HPDE6-E6E7 (cell line): ENCODE data around the gene LRRC27.

ENCODE experiments used
- DNase-seq: peaks from one replicate; pipeline ENCODE4 v3.0.0; 2011; ENCODE audit warnings: missing footprints; ENCODE audit errors: extremely low spot score

LRRC27 gene

DNA sequence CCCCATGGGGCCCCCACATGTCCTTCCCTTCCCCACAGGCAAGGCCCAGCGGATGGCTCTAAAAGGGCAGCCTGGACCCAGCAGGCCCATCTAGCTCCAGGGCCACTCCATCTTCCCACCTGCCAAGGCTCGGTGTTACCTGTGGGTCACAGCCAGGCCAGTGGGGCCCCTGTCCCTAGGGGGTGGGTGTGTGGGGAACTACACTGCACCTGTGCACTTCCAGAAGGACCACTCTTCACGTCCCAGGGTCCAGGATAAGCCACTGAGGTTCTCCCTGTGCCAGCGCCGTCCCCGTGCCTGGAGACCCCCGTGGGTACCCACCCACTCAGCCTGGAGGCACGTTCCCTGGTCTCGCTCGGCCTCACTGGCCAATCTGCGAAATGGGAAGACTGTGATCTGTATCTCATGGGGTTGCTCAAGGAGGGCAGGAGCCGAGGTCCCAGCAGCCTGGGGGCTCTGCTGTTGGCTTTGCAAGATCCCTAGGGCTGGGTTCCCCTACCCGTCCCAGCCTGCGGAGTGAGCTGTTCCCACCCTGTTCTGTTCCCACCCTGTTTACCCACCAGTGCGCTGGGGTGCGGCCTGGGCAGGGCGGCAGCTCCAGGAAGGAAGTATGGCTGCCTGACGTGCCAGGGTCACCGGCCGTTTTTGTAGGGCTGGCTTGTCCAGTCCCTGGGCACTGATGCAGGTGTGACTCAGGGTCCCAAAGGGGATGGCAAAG, 69.6 kb downstream of the LRRC27 start:
- no peak for DNase-seq

DNA sequence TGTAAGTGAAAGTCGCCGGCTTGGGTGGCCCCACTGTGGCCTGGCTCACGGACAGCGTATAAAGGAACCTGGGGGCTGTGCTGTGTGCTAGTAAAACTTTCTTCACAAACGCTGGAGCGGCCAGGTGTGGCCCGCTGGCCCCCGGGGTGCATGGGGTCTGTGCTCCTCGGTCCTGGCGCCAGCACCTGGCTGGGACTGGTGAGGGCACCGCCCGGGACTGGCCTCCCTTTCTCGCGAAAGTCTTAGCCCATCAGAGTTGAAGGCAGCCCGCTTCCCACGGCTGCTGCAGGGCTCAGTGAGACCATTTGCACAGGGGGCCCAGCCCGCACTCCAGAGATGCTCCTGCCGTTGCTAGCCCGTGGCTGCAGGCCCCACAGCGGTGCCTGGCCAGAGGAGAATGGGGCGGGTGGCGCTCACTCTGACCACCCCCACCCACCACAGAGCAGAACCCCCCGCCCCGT, 70.8 kb downstream of the LRRC27 start:
- DNase-seq, result no peak

DNA sequence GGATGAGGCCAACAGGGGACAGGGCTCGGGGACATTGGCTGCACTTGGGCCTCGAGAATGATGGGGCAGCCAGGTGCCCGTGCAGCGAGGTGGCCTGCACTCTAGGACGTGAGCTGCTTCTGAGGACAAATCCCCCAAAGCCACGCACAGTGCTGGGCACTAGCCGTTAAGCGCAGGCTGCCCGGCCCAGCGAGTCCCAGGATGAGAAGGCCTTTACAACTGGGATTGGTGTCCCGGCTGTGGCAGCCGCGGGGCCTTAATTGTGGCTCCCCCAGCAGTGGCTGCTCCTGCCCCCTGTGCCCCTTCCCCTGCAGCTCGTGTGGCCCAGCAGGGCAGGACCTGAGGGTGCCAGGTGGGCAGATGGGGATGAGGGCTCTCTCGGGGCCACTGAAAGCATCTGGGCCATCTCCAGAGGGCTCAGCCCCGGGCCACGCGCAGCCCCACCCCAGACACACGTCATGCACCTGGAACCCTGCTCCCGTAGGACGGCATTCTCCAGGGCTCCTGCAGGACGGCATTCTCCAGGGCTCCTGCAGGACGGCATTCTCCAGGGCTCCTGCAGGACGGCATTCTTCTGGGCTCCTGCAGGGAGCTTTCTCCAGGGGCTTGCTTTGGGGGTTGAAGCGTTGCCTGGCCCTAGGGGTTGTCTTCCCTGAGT, 71.6 kb downstream of the LRRC27 start:
- DNase-seq, result no peak

DNA sequence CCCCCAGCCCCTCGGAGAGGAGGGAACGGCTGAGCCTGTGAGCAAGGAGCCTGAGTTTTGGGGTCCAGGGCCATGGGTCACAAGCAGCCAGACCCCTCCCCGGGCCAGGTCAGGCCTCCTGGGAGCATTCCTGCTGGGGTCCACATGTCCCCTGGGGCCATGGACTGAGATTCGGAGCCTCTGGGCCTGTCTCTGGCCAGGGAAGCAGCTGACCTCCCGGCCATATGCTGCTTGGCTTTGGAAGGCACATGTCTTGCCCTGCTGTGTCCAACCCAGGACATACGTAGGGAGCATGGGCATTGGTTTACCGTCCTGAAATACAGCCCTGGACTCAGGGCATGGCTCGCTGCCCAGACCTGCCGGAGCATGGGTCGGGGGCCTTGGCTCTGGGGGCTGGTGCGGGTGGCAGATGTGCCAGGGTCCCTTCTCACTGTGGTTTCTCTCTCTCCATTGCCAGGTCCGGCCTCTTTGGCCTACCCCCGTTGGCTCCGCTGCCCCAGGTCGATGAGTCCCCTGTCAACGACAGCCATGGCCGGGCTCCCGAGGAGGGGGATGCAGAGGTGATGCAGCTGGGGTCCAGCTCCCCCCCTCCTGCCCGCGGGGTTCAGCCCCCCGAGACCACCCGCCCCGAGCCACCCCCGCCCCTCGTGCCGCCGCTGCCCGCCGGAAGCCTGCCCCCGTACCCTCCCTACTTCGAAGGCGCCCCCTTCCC, 72.3 kb downstream of the LRRC27 start:
- DNase-seq, result no peak

DNA sequence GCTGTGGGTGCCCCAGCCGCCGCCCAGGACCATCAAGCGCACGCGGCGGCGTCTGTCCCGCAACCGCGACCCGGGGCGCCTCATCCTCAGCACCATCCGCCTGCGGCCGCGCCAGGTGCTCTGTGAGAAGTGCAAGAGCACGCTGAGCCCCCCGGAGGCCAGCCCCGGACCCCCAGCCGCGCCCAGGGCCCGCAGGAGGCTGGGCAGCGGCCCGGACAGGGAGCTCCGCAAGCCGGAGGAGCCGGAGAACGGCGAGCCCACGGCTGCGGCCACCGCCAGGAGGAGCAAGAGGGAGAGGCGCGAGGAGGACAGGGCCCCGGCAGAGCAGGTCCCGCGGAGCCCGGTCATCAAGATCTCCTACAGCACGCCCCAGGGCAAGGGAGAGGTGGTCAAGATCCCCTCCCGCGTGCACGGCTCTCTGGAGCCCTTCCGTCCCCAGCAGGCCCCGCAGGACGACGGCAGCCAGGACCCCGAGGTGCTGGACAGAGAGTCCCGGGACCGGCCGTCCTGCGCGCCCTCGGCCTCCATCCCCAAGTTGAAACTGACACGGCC, 73.0 kb downstream of the LRRC27 start:
- no peak for DNase-seq

DNA sequence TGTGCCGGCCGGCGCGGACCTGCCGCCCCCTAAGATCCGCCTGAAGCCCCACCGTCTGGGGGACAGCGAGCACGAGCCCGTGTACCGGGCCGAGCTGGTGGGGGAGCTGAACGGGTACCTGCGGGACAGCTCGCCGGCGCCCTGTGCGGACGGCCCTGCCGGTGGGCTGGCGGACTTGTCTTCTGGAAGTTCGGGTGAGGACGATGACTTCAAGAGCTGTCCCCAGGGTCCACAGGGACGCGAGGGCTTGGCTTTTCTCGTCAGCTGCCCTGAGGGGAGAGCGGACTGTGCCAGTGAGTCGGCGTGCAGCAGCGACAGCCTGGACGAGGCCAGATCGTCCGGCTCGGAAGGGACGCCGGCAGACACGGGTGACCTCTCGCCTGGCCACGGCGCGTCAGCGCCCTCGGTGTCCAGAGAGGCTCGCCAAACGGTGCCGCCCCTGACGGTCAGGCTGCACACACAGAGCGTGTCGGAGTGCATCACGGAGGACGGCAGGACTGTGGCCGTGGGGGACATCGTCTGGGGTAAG, 73.5 kb downstream of the LRRC27 start:
- DNase-seq, result no peak

DNA sequence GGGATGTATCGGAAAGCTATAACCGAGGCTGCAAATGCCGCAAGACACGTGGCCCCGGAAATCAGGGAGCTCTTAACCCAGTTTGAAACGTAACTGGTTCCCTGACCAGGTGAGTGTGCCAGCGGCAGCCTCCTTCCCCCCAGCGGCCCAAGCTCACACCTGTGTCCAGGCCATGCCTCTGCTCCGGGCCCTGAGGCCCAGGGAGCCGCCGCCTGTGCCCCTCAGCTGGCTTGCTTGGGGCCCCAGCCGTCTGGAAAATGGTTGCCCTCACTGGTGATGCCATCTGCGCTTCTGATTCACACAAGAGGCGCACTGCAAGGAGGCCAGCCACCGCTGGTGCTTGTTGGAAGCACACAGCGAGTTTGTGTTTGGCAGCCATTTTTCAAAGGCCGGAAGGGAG, 74.2 kb downstream of the LRRC27 start:
- no peak for DNase-seq

DNA sequence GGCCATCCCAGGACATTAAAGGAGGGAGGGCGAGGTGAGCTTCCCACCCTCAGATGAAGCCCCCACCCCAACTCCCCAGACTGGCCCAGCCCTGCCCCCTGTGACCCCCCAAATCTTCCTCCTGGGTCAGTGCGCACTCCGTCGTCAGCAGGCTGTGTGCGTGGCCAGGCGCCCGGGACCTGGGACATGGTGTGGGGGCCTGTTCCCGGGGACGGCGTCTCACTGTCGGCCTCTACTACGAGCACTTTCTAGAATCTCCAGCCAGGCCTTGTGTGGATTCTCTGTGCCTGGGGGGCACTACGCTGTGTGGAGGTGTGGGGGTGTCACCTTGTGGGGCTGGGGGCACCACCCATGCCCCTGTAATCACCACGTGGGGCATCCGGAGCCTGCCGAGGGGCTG, 74.8 kb downstream of the LRRC27 start:
- DNase-seq, result no peak

DNA sequence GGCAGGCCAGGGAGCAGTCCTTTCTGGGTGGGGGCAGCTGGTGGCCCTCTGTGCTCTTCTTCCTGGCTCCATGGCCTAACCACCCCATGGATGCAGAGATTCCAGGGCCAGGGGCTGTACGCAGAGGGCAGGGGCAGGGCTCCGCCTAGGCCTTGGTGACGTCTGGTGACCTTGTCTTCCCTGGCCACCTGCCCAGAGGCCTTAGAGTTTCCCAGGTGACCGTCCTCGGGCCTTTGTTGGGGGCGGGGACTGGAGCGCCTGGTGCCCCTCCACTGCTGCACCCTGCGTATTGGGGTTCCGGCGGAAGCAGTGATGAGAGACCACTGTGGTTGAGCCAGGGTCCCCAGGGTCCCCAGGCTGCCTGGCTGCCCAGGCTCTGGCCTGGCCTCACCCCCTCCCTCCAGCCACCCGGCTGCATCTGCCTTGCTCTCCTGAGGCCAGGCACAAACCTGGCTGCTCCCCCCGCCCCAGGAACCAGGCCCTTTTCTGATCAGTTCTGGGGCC, 75.3 kb downstream of the LRRC27 start:
- DNase-seq, result no peak

DNA sequence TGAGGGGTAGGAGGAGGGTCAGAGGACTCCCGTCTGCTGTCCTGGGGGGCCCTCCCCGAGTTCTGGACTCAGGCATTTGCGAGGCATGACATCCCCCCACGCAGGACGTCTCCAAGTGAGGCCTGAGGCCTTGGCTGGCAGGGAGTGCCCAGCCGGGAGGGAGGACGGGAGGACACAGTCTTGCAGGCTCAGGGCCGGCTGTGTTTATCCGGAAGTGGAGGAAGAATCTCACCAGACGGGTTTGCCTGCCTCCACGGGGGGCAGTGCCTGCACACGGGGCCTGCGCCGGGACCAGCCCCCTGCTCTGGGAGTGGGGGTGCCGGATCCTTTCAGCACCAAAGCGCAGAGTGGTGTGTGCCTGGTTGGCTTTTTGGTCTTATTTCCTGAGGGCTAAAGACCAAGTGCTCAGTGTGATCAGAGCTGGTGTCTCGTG, 75.9 kb downstream of the LRRC27 start:
- peak; percentile 95 for DNase-seq

DNA sequence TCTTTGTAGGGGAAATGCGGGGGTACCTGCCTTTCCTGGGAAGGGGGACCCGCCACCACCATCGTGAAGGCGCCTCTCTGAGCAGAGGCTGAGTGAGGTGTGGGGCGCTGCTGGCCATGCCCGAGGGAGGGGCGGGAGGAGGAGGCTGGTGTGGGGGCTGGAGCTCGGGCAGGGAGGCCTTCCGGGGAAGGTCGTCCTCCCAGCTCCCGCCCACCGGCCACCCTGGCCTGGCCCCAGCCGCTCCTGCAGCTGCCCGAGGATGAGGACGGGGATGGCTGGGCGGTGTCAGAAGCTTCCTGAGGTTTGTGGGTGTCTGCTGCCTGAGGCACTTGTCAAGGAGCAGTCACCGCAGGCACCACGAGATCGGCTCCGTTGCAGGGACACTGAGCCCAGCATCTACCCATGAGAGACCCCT, 76.4 kb downstream of the LRRC27 start:
- DNase-seq, result no peak

DNA sequence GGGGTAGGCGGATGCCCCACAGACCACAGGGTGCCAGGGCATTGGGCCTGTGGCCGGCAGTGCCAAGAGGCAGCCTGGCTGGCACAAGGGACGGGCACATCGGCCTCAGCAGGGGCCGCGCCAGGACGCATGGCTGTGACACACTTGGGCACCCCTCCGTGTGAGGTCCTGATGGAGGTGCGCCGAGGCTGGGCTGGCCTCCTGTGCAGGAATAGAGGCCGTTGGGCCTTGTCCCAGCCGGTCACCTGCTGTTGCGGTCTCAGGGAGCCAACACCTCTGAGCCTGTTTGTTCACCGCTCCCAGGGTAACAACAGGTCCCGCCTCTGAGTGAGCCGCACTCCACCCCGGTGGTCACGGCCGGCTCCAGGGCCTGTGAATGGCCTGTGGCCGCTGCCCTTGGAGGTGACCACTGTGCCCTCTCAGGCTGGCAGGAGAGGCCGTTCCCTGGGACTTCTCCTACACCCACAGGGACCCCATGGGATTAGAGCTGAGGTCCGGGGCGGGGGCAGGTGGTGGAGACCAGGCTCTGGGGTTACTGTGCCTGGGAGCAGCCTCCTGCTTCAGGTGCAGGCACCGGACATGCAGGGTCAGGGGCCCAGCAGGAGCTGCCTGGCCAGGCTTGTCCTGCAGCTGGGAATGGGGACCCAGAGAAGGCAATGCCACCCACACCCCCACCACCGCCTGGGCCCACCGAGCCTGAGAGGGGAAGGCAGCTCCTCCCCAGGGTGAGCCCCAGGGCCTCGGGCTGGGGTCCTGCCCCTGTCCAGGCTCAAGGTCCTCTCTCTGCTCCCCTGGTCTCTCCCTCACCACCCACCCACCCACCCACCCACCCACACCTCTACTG, 77.1 kb downstream of the LRRC27 start:
- no peak for DNase-seq

DNA sequence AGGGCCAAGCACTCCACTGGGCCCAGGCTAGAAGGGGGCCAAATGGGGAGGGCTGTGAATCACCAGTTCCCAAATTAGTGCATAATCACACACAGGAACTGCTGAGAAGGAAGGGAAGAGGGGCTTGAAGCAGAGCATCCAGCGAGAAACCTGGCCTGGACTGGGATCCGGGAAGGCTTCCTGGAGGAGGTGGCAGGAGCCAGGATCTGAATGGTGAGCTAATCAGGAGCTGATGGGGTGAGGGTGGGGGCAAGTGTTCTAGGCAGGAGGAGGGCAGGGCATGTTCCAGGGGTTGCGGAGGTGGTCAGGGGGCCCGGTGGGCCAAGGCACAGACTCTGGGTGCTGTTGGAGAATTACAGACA, 77.7 kb downstream of the LRRC27 start:
- DNase-seq, result no peak

DNA sequence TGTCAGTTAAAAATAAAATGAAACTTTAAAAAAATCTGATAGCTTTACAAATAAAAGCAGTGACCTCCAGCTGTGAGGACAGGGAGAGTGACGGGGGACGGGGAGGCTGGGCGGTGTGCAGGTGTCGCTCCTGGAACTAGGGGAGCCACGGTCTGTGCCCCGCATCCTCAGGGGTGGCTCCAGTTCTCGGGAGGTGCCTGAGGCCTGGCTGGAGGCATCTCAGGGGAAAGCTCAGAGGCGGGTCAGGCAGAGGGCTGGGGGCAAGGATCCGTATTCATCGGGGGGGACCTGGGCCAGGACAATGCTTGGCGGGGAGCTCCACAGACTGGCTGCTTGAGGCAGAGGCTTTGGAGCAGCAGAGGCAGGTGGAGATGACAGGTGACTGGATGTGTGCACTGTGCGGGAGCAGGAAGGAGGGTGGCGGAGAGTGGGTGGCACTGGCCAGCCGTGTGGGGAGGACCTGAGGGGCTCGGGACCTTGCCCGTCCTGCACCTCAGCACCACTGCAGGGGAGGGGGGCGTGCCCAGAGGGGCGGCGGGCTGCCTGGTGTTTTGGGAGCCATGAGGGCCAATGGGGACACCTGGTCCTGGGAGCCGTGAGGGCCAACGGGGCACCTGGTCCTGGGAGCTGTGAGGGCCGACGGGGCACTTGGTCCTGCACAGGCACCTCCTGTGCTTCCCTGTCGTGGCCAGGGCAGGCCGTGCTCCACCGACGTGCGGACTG, 78.2 kb downstream of the LRRC27 start:
- no peak for DNase-seq

DNA sequence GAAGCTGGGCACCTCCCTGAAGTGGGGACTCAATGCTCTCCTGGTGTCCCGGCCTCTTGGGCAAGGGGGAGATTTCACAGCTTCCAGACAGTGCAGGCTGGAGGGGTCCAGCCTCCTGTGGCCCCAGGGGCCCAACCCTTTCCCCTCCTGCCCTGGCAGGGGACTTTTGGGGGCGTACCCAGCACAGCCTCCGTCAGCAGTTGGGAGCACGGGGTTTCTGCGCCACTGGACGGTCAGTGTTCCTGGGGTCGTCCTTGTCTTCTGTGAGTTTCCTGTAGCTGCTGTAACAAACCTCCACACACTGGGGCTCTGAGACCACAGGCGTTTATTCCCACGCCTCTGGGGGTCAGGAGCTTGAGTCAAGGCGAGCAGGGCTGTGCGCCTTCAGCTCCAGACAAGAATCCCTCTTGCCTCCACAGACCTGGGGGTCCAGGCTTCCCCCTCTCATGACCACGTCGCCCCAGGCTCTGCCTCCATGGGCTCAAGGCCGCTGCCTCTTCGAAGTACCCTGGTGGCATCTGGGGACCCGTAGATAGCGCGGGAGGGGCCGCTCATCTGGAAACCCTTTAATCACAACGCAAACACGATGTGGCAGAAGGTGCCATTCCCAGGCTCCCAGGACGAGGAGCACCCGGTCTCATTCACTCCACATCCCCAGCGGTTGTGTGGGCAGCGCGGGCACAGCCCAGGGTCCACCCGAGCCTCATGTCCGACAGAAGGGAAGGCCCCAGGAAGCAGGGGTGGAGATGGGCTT, 79.0 kb downstream of the LRRC27 start:
- DNase-seq, result no peak

DNA sequence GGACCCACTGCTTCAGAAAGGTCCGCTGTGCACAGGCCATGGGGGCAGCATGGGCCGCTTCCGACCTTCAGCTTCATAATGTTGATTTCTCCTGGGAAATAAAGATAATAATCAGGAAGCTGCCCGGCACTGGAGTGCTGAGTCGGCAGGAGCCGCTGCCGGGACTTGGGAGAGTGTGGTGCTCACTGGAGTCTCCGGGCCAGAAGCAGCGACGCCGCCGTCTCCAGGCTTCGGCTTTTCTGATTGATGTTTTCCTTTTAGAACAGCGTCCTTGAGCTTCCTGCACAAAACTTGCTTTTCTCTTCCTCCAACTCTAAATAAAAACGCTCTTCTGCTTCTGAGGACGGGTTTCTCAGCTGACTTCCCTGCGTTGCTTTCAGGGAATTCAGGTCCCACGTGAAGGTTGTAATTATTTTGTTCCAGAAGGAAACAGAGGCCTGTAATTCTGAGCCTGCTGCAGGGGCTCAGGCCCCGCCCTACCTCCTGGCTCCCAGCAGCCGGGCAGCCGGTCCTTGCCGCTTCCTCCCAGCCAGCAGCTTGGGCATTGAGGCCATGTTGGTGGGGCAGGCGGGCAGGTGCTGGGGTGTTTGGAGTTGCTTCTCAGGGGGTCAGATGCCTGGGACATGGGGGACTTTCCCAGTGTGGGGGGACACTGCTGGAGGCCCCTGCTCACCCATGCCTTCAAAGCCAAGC, 79.7 kb downstream of the LRRC27 start:
- no peak for DNase-seq

DNA sequence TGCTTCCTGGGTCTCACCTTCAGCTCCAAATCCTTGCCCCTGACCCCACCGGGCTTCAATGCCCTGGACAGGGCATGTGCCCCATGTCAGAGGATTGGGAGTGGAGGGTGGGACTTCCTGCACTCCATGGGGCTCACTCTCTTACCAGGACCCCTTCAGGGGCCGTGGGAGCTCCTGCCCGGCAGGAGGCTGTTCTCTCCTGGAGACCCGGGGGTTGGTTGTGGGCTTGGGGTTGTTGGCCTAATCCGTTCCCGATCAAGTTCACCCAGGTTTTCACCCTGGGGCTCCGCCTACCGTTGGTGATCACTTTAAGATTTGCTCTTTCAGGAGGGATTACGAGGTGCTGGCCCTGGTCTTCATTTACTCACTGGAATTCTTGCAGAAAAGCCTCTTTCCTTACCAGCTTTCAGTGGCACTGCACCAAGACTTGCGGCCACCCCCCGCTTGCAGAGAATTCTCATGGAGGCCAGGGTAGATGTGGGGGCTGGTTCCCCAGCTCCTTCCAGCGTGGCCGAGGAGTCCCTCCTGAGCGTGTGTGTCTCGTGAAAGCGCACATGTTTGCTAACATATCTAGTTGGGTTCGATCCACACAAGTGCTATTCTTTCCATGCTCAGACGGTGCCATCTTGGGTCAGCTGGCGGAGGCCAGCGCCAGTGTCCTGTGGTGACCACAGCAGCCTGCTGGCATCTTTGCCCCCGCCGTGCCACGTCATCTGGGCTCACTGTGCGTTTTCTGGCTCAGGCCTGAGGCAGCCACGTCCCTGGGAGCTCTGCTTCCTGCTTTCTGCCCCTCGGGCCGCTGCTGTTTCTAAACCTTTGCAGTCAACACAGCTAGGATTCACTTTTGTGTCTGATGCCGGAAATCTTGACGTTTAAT, 80.6 kb downstream of the LRRC27 start:
- no peak for DNase-seq
